ENCODE measurements around the gene NOLC1.
"Not testable (repeated sequence)": the region's sequence is repeated elsewhere in the genome, so short reads cannot be mapped to it uniquely, and the experiment has no call there.

The NOLC1 gene

DNA sequence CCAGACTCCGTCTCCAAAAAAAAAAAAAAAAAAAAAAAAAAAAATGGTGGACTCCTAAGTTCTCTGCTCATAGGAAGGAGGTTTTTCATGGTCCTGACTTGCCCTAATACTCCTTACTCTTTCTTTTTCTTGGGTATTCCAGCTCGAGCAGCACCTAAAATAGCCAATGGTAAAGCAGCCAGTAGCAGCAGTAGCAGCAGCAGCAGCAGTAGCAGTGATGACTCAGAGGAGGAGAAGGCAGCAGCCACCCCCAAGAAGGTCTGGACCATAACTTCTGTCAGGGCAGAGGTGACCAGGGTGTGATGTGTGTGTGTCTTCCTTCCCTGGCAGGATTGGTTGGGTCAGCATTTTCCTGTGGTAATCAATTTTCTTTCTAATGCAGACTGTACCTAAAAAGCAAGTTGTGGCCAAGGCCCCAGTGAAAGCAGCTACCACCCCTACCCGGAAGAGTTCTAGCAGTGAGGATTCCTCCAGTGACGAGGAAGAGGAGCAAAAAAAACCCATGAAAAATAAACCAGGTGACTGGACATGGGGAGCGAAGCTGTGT is 6.9 kb downstream of the NOLC1 start:
- no peak for DNase-seq

DNA sequence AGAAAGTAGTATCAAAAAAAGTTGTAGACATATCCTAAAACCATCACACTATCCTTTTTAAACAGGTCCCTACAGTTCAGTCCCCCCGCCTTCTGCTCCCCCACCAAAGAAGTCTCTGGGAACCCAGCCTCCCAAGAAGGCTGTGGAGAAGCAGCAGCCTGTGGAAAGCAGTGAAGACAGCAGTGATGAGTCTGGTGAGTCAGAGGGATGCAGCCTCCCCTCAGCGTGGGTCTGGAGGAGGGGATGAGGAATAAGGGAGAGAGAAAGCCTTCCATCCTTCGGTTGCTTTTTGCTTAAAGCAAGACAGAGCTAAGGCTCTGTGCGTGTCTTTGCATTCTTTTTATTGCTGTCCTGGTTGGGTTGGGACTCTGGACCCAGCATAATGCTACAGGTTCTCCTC is 7.6 kb downstream of the NOLC1 start:
- DNase-seq = no peak

- DNase-seq = no peak
Measured at GRCh38 chr10:102163342-102163989, 11.3 kb downstream of the NOLC1 start.

- DNase-seq = no peak
Measured at GRCh38 chr10:102167861-102168260, 15.7 kb downstream of the NOLC1 start.

- no peak for DNase-seq
Measured at GRCh38 chr10:102170602-102171001, 18.4 kb downstream of the NOLC1 start.

- no peak for DNase-seq
Measured at GRCh38 chr10:102172288-102172687, 20.1 kb downstream of the NOLC1 start.

DNA sequence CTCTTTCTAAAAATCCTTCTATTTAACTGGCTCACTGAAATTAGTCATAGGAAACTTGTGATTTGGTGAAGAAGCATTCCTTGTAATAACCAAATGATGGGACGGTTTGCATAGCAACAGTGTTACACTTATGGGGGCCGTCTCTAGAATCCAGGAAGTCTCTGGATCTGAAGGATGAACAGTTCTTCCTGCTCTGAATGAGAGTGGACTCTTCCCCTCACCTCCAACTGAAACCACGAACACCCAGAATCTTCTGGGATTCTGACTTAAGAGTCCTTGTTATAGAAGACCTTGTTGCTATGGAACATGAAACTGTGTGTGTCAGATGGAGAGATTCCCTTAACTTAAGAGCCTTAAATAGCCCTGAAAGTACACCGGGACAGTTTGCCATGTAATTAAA is 23.2 kb downstream of the NOLC1 start:
- no peak for DNase-seq

DNA sequence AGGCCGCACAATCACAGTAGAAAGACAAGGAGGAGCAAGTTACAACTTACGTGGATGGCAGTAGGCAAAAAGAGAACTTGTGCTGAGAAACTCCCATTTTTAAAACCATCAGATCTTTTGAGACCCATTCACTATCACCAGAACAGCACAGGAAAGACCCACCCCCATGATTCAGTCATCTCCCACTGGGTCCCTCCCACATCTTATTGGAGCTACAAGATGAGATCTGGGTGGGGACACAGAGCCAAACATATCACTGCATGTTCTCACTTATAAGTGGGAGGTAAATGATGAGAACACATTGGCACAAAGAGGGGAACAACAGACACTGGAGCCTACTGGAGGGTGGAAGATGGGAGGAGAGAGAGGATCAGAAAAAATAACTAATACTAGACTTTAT is 32.4 kb downstream of the NOLC1 start:
- no peak for DNase-seq

DNA sequence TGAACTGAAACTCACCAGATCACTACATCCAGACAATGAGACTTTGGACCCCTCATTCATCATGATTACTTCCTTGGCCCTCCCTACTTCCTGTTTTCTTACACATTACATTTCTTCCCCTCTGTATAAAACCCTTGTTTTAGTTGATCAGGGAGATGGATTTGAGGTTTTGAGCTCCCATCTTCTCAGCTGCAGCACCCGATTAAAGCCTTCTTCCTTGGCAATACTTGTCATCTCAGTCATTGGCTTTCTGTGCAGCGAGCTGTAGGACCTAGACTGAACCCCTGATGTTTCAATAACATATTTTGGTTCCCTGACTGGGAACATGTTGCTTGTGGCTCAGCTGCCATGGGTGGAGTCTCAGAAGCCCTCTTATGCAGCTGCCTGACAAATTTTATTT is 33.1 kb downstream of the NOLC1 start:
- no peak for DNase-seq

DNA sequence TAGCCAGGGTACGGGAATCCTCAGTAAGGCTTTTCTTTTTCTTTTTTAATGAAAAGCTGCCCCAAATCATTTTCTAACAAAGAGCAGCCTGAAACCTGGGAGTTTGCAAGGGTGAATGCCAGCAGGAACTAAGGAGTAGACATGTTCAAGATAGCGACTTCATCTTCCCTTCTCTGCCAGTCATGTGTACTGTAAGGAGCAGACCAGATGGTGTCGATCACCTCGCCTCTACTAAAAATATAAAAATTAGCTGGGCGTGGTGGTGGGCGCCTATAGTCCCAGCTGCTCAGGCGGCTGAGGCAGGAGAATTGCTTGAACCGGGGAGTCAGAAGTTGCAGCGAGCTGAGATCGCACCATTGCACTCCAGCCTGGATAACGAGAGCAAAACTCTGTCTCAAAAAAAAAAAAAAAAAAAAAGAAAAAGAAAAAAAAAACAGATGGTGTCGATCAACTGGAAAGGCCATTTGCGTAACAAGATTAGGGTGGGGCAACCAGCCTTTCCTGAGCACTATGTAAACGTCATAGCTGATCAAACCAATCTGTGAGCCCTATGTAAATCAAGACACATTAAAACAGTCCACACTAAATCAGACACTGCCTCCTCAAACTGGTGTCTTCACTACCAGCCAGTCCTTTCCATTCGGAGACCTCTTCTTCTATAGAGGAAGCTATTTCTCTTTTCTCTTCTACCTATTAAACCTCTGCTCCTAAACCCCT is 33.8 kb downstream of the NOLC1 start:
- DNase-seq = no peak

- DNase-seq = no peak
Measured at GRCh38 chr10:102188298-102188940, 36.2 kb downstream of the NOLC1 start.

DNA sequence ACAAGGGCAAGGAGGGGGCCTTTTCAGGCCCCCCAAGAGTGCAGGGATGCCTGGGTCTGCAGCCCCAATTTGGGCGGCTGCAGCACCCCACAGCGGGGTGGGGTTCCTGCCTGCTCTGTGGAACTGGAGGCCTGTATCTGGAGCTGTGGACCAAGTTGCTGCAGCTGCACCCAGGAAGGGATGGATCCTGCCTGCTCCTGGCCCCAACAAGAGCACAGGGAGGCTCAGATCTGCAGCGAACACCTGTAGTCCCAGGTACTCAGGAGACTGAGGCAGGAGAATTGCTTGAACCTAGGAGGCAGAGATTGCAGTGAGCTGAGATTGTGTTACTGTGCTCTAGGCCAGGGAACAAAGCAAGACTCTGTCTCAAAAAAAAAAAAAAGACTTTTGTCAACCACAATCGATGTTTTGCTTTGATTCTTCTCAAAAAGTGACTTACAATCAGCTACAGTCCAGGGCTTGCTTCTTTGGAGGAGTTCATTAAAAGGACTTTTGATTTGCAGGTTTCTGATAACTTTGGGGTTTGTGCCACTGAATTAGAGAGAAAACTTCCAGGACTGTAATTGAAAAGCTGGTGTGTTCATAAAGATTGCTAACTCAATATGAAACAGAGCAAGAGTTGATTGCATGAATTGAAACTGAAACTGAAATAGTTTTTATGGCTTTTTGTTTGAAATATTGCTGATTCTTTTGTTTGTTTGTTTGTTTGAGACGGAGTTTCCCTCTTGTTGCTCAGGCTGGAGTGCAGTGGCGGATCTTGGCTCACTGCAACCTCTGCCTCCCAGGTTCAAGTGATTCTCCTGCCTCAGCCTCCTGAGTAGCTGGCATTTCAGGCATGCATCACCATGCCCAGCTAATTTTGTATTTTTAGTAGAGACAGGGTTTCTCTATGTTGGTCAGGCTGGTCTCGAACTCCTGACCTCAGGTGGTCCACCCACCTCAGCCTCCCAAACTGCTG is 37.0 kb downstream of the NOLC1 start:
- not testable (repeated sequence) for DNase-seq

- DNase-seq = no peak
Measured at GRCh38 chr10:102191956-102192355, 39.8 kb downstream of the NOLC1 start.

DNA sequence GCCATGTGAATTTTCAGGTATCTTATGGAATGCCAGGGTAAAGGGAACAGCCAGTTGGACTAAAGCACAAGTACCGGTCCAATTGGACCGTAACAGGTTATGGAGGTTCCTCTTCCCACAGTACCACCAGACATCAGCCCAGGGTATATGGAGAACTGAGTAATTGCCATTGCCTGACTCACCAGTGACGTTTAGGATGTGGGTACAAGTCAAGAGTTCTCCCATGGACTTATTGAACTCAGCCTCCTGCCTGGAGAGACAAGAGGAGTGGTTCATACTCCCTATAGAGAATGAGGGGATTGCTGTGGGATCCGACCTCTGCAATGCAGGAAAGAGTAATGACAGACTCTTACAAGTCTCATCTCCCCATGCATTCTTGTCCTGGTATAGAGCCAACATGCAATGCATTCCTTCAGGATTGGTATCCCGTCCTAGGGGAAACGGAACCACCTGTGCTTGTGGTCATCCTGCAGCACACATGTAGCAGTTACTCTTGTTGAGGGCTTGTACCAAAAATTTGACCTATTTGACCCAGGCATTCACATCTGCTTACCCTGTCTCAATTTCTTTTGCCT is 43.2 kb downstream of the NOLC1 start:
- no peak for DNase-seq

- DNase-seq = no peak
Measured at GRCh38 chr10:102196893-102197292, 44.7 kb downstream of the NOLC1 start.

DNA sequence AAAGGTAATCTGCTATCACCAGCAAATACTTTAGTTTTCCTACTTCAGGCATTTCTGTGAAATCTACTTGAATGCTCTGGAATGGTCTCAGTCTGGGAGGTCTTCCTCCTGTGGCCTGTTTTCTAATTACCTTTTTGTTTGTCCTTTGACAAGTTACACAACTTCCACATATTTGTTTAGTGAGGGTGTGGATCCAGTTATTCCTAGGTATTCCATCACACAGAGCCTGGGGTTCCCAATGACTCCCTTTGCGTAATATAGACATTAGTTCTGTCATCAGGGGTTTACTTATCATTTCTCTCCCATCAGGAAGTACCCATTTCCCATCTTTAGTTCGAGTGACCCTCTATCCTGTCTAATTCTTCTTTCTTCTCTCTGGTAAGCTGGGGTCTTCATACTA is 45.8 kb downstream of the NOLC1 start:
- DNase-seq = no peak

GRCh38 chr10:102200751-102201640 is 48.8 kb downstream of the NOLC1 start:
- DNase-seq = no peak

- no peak for DNase-seq
Measured at GRCh38 chr10:102202386-102202785, 50.2 kb downstream of the NOLC1 start.

GRCh38 chr10:102208311-102209035 is 56.3 kb downstream of the NOLC1 start:
- no peak for DNase-seq

- no peak for DNase-seq
Measured at GRCh38 chr10:102211615-102212299, 59.6 kb downstream of the NOLC1 start.
